ENCODE data around the gene ZNF569.
"Not testable (repeated sequence)": the region's sequence is repeated elsewhere in the genome, so short reads cannot be mapped to it uniquely, and the experiment has no call there.

Gene ZNF569

DNA sequence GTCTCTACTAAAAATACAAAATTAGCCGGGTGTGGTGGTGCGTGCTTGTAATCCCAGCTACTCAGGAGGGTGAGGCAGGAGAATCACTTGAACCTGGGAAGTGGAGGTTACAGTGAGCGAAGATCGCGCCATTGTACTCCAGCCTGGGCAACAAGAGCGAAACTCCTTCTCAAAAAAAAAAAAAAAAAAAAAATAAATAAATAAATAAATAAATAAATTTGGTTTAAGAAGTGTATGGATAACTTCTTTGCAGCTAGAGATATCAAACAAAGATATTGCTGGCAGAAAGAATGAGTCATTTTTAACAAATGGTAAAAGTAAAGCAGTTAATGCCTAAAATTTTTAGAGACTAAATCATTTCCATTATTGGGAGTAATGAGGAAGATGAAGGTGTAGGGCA lies 75.8 kb downstream of the ZNF569 start:
- DNase-seq = not testable (repeated sequence)

GRCh38 chr19:37389234-37389633 lies 78.0 kb downstream of the ZNF569 start:
- DNase-seq = no peak

DNA sequence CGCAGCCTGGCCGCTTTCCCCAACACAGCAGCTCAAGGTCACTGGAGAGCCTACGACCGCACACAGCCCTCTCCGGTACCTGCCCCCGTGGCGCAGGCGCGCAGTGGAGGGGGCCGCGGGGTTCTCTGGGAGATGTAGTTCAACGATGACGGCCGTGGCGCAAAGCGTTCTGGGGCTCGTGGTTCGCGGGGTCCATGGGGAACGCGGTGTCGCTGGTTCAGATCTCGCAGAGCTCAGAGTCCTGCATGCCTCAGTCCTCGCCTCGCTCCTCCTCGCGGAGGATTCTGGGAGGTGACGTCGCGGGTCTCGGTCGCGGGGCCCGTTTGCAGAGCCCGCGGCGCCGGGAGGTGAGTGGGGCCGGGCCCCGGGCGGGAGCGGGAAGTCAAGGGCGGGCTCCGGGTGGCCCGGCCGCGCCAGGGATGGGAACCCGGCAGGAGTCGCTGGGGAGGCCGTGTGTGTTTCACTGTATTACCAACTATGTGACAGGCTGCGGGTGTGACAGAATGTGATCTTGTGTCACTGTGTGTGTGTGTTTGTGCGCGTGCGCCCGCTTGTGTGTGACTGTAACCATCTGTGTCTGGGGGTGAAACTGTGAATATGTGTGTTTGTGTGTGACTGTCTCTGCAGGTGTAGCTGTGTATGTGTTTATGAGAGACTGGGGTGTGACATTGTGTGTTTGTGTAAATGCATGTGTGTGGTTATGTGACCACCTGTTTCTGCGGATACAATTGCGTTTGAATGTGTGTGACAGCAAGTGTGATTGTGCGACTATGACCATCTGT lies 96.2 kb downstream of the ZNF569 start, which contains the start of gene ZNF527:
Gene ZNF527 (plus strand): TSS at position 220 of the 782 bp plus-strand sequence. CDS start 3,100 bp downstream, outside the sequence.
- DNase-seq = peak; percentile 97

GRCh38 chr19:37370386-37370879 lies 96.8 kb downstream of the ZNF569 start:
- not testable (repeated sequence) for DNase-seq

DNA sequence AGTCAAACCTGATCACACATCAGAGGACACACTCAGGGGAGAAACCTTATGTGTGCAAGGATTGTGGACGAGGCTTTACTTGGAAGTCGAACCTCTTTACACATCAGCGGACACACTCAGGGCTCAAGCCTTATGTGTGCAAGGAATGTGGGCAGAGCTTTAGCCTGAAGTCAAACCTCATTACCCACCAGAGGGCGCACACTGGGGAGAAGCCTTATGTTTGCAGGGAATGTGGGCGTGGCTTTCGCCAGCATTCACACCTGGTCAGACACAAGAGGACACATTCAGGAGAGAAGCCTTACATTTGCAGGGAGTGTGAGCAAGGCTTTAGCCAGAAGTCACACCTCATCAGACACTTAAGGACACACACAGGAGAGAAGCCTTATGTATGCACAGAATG lies 104.5 kb downstream of the ZNF569 start:
- DNase-seq = no peak

GRCh38 chr19:37361994-37362393 lies 105.2 kb downstream of the ZNF569 start:
- no peak for DNase-seq

Data from activated T-cell treated with anti-CD3 and anti-CD28 coated beads, Interleukin-2, amount 50 U/mL, for 1 hour (primary cell).